ENCODE data around the gene TAB3.

TAB3 gene

DNA sequence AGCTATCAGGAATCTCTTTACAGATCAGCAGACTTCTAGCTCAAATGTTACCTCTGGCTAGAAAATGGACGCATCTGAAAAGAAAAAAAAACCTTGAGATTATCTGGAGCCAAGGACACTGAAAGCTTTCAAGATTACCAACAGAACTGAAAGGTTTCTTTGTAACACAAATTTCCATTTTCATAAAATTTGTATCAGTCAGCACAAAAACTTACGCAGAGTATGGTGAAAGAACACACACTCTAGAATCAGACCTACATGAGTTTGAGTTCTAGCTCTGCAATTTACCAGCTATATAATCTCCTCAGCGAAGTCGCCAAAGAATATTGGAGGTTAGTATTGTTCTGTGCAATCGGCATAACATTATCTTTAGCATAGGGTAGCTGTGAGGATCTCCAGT is 1.8 kb downstream of the TAB3 start:
- DNase-seq (ENCODE audit: low read depth in 2 of 2): no peak

DNA sequence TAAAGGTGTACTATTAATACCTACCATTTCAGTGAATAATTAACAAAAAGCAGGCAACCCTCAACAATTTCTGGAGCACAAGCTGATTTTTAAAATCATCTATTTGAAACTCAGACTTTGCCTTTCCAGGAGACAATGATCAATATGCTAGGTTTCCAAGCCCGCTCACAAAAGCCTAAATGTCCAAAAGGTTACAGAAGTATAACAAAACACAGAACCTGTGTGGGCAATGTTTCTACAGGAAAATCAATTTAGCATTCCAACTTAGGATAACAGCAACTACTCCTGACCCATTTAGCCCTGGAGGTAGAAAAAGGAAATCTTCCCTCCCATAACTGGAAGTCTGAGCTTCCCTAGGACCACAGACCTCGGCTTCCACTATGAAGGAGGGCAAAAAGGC is 3.9 kb downstream of the TAB3 start:
- DNase-seq (ENCODE audit: low read depth in 2 of 2): no peak

- no peak for DNase-seq (ENCODE audit: low read depth in 2 of 2)
These were observed 5.9 kb downstream of the TAB3 start for GRCh38 chrX:30883138-30883537.

GRCh38 chrX:30881797-30882196 is 7.3 kb downstream of the TAB3 start:
- DNase-seq (ENCODE audit: low read depth in 2 of 2): no peak

- no peak for DNase-seq (ENCODE audit: low read depth in 2 of 2)
These were observed 7.7 kb downstream of the TAB3 start for GRCh38 chrX:30881390-30881789.

GRCh38 chrX:30880058-30880457 is 9.0 kb downstream of the TAB3 start:
- DNase-seq (ENCODE audit: low read depth in 2 of 2): no peak

DNA sequence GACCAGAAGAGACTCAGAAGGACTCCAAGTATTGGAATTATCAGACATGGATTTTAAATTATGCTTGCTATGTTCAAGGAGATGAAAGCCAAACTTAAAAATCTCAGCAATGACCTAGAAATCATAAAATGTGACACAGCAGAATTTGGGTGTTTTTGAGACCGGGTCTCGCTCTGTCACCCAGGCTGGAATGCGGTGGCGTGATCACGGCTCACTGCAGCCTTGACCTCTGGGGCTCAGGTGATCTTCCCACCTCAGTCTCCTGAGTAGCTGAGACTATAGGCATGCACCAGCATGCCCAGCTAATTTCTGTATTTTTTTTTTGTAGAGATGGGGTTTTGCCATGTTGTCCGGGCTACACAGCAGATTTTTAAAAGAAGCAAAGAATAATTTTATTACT is 12.7 kb downstream of the TAB3 start:
- DNase-seq (ENCODE audit: low read depth in 2 of 2): no peak

DNA sequence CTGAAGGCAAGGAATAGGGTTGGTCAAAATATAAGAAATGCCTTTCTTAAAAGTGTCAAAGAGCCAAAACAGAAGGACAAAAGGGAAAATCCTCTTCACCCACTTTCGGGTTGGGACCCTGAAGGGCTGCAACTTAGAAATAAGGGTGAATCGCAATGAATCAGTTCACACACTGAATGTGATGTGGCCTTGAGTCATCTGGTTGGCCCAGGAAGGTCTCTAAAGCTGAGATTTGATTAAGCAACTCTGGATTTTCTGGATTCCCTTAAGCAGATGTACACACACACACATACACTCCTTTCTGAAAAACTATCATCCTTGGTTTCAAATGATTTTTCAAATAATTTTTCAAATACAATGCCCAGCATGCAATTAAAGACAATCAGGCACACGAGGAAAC is 13.1 kb downstream of the TAB3 start:
- no peak for DNase-seq (ENCODE audit: low read depth in 2 of 2)

DNA sequence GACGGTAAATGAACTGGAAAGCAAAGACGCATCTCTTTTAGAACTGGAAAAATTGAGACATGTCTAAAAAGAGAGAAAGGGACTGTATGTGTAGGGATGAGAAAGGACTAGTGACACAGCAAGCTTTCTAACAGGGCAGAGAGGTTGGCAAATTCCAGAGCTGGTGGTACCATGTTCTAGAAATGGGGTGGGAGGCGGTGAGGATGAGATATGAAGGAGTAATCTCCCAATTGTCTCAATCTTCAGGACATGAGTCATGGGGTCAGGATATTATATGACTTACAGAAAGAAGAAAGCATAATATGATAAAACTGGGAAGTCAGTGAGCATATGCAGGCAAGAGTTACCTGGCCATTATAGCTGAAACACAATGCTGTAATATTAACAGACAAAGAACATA is 14.2 kb downstream of the TAB3 start:
- no peak for DNase-seq (ENCODE audit: low read depth in 2 of 2)

GRCh38 chrX:30870572-30870971 is 18.5 kb downstream of the TAB3 start:
- DNase-seq (ENCODE audit: low read depth in 2 of 2): no peak

DNA sequence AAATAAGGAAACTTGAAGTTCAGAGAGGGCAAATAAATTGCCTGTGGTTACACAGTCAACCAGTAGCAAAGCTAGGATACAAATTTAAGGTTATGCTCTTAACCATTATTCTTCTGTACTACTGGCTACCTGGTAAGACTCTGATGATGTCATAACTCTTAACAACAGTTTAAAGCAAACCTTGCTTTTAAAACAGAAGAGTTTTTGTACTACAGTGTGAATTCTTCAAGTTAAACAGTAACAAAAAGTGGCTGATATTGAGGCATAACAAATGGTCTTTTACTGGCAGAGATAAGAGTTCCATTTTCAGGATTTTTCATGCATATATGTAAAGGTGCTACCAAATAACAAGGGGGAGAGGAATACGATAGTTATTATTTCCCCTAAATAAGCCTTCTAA is 23.4 kb downstream of the TAB3 start:
- DNase-seq (ENCODE audit: low read depth in 2 of 2): no peak

- DNase-seq (ENCODE audit: low read depth in 2 of 2): no peak
These were observed 24.0 kb downstream of the TAB3 start for GRCh38 chrX:30865015-30865414.

DNA sequence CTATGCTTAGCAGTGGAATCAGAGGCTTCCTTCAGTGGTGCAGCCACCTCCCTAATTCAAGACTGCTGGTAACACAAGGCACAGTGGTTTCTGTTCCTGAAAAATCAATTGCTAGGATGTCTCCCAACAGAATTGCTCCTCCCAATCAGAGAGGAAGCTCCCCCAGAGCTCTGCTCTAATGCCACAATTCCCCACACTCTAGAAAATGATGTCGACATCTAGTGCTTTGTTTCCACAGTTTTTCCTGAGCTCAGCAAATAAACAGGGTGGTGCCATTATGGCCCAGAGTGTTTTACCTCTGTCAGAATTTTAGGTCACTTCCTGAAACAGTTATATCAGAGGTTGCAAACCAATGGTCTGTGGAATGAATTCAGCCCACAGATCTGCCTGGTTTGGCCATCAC is 24.7 kb downstream of the TAB3 start:
- no peak for DNase-seq (ENCODE audit: low read depth in 2 of 2)

DNA sequence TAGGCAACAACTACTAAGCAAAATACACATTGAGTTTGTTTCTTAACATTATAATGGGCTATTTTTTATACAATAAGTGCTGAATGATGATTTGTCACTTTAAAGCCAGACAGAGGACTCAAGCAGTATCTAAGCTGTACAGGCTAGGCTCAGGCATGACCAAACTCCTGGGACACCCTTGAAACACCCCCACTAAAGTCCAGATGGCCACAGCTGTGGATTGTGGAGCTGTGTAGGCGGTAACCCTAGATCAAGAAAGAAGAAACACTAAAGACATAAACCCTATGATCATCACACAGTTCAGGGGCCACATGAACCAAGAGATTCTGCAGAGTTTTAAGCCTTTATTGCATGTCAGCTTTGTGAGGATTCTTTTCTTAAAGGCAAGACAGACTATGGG is 25.1 kb downstream of the TAB3 start:
- no peak for DNase-seq (ENCODE audit: low read depth in 2 of 2)

- DNase-seq (ENCODE audit: low read depth in 2 of 2): no peak
These were observed 31.0 kb downstream of the TAB3 start for GRCh38 chrX:30858098-30858497.

- DNase-seq (ENCODE audit: low read depth in 2 of 2): no peak
These were observed 37.6 kb downstream of the TAB3 start for GRCh38 chrX:30851449-30851848.

GRCh38 chrX:30835373-30835772 is 53.7 kb downstream of the TAB3 start:
- DNase-seq (ENCODE audit: low read depth in 2 of 2): no peak

- DNase-seq (ENCODE audit: low read depth in 2 of 2): no peak
These were observed 55.2 kb downstream of the TAB3 start for GRCh38 chrX:30833896-30834295.

GRCh38 chrX:30831082-30831481 is 58.0 kb downstream of the TAB3 start:
- no peak for DNase-seq (ENCODE audit: low read depth in 2 of 2)

DNA sequence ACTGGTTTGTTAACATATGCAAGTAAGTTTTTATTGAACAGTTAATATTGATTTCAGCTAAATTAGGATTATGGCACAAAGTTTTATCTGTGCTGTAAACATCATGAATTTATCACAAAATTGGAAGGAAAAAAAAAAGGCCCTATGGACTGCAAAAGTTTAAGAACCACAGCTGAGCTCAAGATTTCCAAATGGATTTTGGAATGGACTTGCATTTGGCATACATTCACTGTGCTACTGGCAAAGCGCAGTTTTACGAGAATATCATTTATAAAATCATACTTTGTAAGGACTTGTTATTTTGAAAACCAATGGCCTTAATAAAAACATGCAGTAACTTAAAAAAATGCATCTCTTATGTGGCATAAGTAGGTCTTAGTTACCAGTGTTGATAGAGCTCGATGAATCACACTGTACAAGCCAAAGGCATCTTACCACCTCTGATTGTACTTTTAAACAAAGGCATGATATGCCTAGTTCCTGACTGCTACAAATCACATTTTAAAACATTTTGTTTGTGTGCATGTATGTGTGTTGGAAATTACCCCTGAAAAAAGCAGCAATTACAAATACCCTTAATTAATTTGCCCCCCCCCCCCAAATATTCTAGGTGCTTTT is 58.6 kb downstream of the TAB3 start:
- no peak for DNase-seq (ENCODE audit: low read depth in 2 of 2)

- DNase-seq (ENCODE audit: low read depth in 2 of 2): no peak
These were observed 64.8 kb downstream of the TAB3 start for GRCh38 chrX:30824275-30824674.

DNA sequence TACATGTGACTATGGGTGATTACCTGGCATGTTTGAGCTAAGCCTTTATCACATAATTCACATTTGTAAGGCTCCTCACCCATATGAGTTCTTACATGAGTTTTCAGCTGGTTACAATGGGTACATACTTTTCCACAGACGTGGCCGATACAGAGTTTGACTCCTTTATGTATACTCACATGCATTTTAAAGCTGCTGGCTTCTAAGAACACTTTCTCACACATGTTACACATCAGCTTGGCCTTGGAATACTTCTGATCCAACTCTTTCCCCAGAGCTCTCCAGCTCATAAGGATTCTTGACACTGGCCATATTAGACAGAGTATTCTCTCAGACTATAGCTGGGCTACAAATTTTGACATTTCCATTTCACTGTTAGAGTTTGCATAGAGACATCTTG is 66.3 kb downstream of the TAB3 start:
- no peak for DNase-seq (ENCODE audit: low read depth in 2 of 2)

GRCh38 chrX:30822068-30822681 is 66.9 kb downstream of the TAB3 start:
- DNase-seq (ENCODE audit: low read depth in 2 of 2): no peak

- no peak for DNase-seq (ENCODE audit: low read depth in 2 of 2)
These were observed 67.9 kb downstream of the TAB3 start for GRCh38 chrX:30821116-30821515.
